ENCODE measurements around the gene KCNJ1. TPM values are rescaled to one million over a fixed set of nuclear protein-coding genes. Genes with fewer than 3 reads are reported as not detected.

Gene KCNJ1
- total and polyA plus RNA-seq, 5 donors, result 0.09 to 0.17 TPM; not detected in 3

GRCh38 chr11:128843198-128843785, 23.8 kb downstream of the KCNJ1 start:
- Histone ChIP-seq H3K4me1 (ENCODE audit: control insufficient read depth, insufficient read depth, low read length) (no peaks in the 10 kb centered on the region), H3K27me3 (ENCODE audit: control insufficient read depth, insufficient read depth) (no peaks in the 10 kb centered on the region), H3K9me3 (ENCODE audit: control insufficient read depth, low read length) (no peaks in the 10 kb centered on the region), H3K4me3 (ENCODE audit: low read length) (no peak overlapping the region), H3K27ac (ENCODE audit: low read length) (no peak overlapping the region)
- DNase-seq (no peak), ATAC-seq (no peak)
- WGBS, result 61% methylated on average over 2 of the region's 2 CpGs
- intact Hi-C loops (cut with DNase I), result loop anchor here in 1 of 4 donors (10.0 kb wide), 1 partner anchor 558 kb away; no protein-coding TSS in a partner anchor

GRCh38 chr11:128841461-128842072, 25.5 kb downstream of the KCNJ1 start:
- Histone ChIP-seq H3K27ac (ENCODE audit: low read length) (no peak overlapping the region), H3K9me3 (ENCODE audit: control insufficient read depth, low read length) (no peaks in the 10 kb centered on the region), H3K4me1 (ENCODE audit: control insufficient read depth, insufficient read depth, low read length) (peaks cover 4% of the 10 kb centered on the region), H3K4me3 (ENCODE audit: low read length) (no peak overlapping the region), H3K27me3 (ENCODE audit: control insufficient read depth, insufficient read depth) (no peaks in the 10 kb centered on the region)
- ATAC-seq, result no peak
- WGBS, result 93% methylated on average over 7 of the region's 7 CpGs
- no peak for DNase-seq
- intact Hi-C loops (cut with DNase I), result loop anchor here in 1 of 4 donors (10.0 kb wide), 1 partner anchor 557 kb away; no protein-coding TSS in a partner anchor

- H3K9me3 ChIP-seq (ENCODE audit: control insufficient read depth, low read length), result no peaks in the 10 kb centered on the region
- no peaks in the 10 kb centered on the region for H3K27me3 ChIP-seq (ENCODE audit: control insufficient read depth, insufficient read depth)
- WGBS, result 70% methylated on average over 2 of the region's 2 CpGs
- DNase-seq (no peak), ATAC-seq (no peak)
- H3K27ac ChIP-seq (ENCODE audit: low read length), result no peak overlapping the region
- no peak overlapping the region for H3K4me3 ChIP-seq (ENCODE audit: low read length)
- H3K4me1 ChIP-seq (ENCODE audit: control insufficient read depth, insufficient read depth, low read length), result peaks cover 6% of the 10 kb centered on the region
- intact Hi-C loops (cut with DNase I), result loop anchor here in 1 of 4 donors (10.0 kb wide), 1 partner anchor 556 kb away; no protein-coding TSS in a partner anchor
These were observed 26.3 kb downstream of the KCNJ1 start for GRCh38 chr11:128840783-128841182.

- H3K4me1 ChIP-seq (ENCODE audit: control insufficient read depth, insufficient read depth, low read length), result peaks cover 6% of the 10 kb centered on the region
- DNase-seq (no peak), ATAC-seq (no peak)
- no peaks in the 10 kb centered on the region for H3K27me3 ChIP-seq (ENCODE audit: control insufficient read depth, insufficient read depth)
- no peak overlapping the region for H3K4me3 ChIP-seq (ENCODE audit: low read length)
- no peak overlapping the region for H3K27ac ChIP-seq (ENCODE audit: low read length)
- no peaks in the 10 kb centered on the region for H3K9me3 ChIP-seq (ENCODE audit: control insufficient read depth, low read length)
- 71% methylated on average over 5 of the region's 5 CpGs for WGBS
- intact Hi-C loops (cut with DNase I), result loop anchor here in 1 of 4 donors (10.0 kb wide), 1 partner anchor 555 kb away; no protein-coding TSS in a partner anchor
These were observed 27.0 kb downstream of the KCNJ1 start for GRCh38 chr11:128840137-128840536.

GRCh38 chr11:128839081-128839480, 28.0 kb downstream of the KCNJ1 start:
- 85% methylated on average over 5 of the region's 5 CpGs for WGBS
- Histone ChIP-seq H3K4me3 (ENCODE audit: low read length) (no peak overlapping the region), H3K27me3 (ENCODE audit: control insufficient read depth, insufficient read depth) (no peaks in the 10 kb centered on the region), H3K4me1 (ENCODE audit: control insufficient read depth, insufficient read depth, low read length) (peaks cover 6% of the 10 kb centered on the region), H3K27ac (ENCODE audit: low read length) (no peak overlapping the region), H3K9me3 (ENCODE audit: control insufficient read depth, low read length) (no peaks in the 10 kb centered on the region)
- intact Hi-C loops (cut with DNase I), result loop anchor here in 3 of 4 donors (10.0 kb wide), 2 partner anchors 204 to 544 kb away; no protein-coding TSS in a partner anchor
- DNase-seq (no peak), ATAC-seq (no peak)

GRCh38 chr11:128837627-128838026, 29.5 kb downstream of the KCNJ1 start:
- ATAC-seq (peak; percentile 73 to 88), DNase-seq (peak in 1 of 3 donors; percentile 72)
- WGBS, result 36% methylated on average over 4 of the region's 4 CpGs
- Histone ChIP-seq H3K4me3 (ENCODE audit: low read length) (no peak overlapping the region), H3K9me3 (ENCODE audit: control insufficient read depth, low read length) (no peaks in the 10 kb centered on the region), H3K27ac (ENCODE audit: low read length) (peak overlapping the region; percentile 12), H3K27me3 (ENCODE audit: control insufficient read depth, insufficient read depth) (no peaks in the 10 kb centered on the region), H3K4me1 (ENCODE audit: control insufficient read depth, insufficient read depth, low read length) (peaks cover 6% of the 10 kb centered on the region)
- intact Hi-C loops (cut with DNase I), result loop anchor here in 3 of 4 donors (10.0 kb wide), 2 partner anchors 203 to 543 kb away; no protein-coding TSS in a partner anchor

GRCh38 chr11:128835741-128836430, 31.2 kb downstream of the KCNJ1 start:
- Histone ChIP-seq H3K27me3 (ENCODE audit: control insufficient read depth, insufficient read depth) (no peaks in the 10 kb centered on the region), H3K9me3 (ENCODE audit: control insufficient read depth, low read length) (no peaks in the 10 kb centered on the region), H3K27ac (ENCODE audit: low read length) (peak overlapping the region; percentile 33), H3K4me3 (ENCODE audit: low read length) (no peak overlapping the region), H3K4me1 (ENCODE audit: control insufficient read depth, insufficient read depth, low read length) (peaks cover 6% of the 10 kb centered on the region)
- intact Hi-C loops (cut with DNase I), result loop anchor here in 3 of 4 donors (10.0 kb wide), 2 partner anchors 201 to 541 kb away; no protein-coding TSS in a partner anchor
- DNase-seq (peak; percentile 69 to 90 (median 87)), ATAC-seq (peak; percentile 75 to 85)
- 13% methylated on average over 16 of the region's 16 CpGs for WGBS

GRCh38 chr11:128834157-128834556, 32.9 kb downstream of the KCNJ1 start:
- ATAC-seq (no peak), DNase-seq (no peak)
- H3K9me3 ChIP-seq (ENCODE audit: control insufficient read depth, low read length), result no peaks in the 10 kb centered on the region
- no peak overlapping the region for H3K27ac ChIP-seq (ENCODE audit: low read length)
- 73% methylated on average over 2 of the region's 2 CpGs for WGBS
- intact Hi-C loops (cut with DNase I), result loop anchor here in 3 of 4 donors (5.0 to 10.0 kb wide), 5 partner anchors 199 to 802 kb away; no protein-coding TSS in a partner anchor
- no peaks in the 10 kb centered on the region for H3K27me3 ChIP-seq (ENCODE audit: control insufficient read depth, insufficient read depth)
- H3K4me3 ChIP-seq (ENCODE audit: low read length), result no peak overlapping the region
- H3K4me1 ChIP-seq (ENCODE audit: control insufficient read depth, insufficient read depth, low read length), result peaks cover 6% of the 10 kb centered on the region

- intact Hi-C loops (cut with DNase I), result loop anchor here in 3 of 4 donors (5.0 to 10.0 kb wide), 5 partner anchors 197 to 800 kb away; no protein-coding TSS in a partner anchor
- H3K4me1 ChIP-seq (ENCODE audit: control insufficient read depth, insufficient read depth, low read length), result peaks cover 6% of the 10 kb centered on the region
- no peak for DNase-seq
- H3K9me3 ChIP-seq (ENCODE audit: control insufficient read depth, low read length), result no peaks in the 10 kb centered on the region
- 68% methylated on average over 3 of the region's 3 CpGs for WGBS
- ATAC-seq, result no peak
- no peaks in the 10 kb centered on the region for H3K27me3 ChIP-seq (ENCODE audit: control insufficient read depth, insufficient read depth)
- H3K27ac ChIP-seq (ENCODE audit: low read length), result no peak overlapping the region
- no peak overlapping the region for H3K4me3 ChIP-seq (ENCODE audit: low read length)
These were observed 35.0 kb downstream of the KCNJ1 start for GRCh38 chr11:128832121-128832497.

GRCh38 chr11:128831174-128832120, 35.6 kb downstream of the KCNJ1 start:
- Histone ChIP-seq H3K27ac (ENCODE audit: low read length) (no peak overlapping the region), H3K4me1 (ENCODE audit: control insufficient read depth, insufficient read depth, low read length) (peaks cover 7% of the 10 kb centered on the region), H3K9me3 (ENCODE audit: control insufficient read depth, low read length) (no peaks in the 10 kb centered on the region), H3K27me3 (ENCODE audit: control insufficient read depth, insufficient read depth) (no peaks in the 10 kb centered on the region), H3K4me3 (ENCODE audit: low read length) (no peak overlapping the region)
- 30% methylated on average over 14 of the region's 14 CpGs for WGBS
- peak; percentile 76 to 91 (median 90) for DNase-seq
- intact Hi-C loops (cut with DNase I), result loop anchor here in 3 of 4 donors (5.0 to 10.0 kb wide), 5 partner anchors 197 to 799 kb away; no protein-coding TSS in a partner anchor
- ATAC-seq, result peak; percentile 70 to 77

Measured in right cardiac atrium (tissue), 5 donors.